HCT116 (cell line): ENCODE measurements around the gene SEMA3G. TPM values are rescaled to one million over a fixed set of nuclear protein-coding genes. Genes with fewer than 3 reads are reported as not detected.

Experiments used
- ATAC-seq: fragments of 200-7000 bp; cut with Tn5 transposase; 2 replicates; pipeline ENCODE4 v1.9.1; 2020; ENCODE audit warnings: mild to moderate bottlenecking, moderate library complexity
- BruUV-seq: library from RNA; stranded (reverse); fragments of 400-500 nt; replicated peaks from 2 replicates; lab custom pipeline; 2021; lab: Mats Ljungman, UMichigan
- CTCF ChIA-PET: fragments of 300-600 bp; sonication (Branson Sonifier 250); formaldehyde crosslinking; loops from one replicate; lab custom pipeline; 2021; ENCODE audit warnings: antibody characterized with exemption; lab: Charles Lee
- POLR2A ChIA-PET: fragments of 300-600, 350-600 bp; sonication (Branson Sonifier 250); formaldehyde crosslinking; loops from one replicate; lab custom pipeline; 2021; ENCODE audit warnings: antibody characterized with exemption; lab: Charles Lee
- RAD21 ChIA-PET, 2 experiments: fragments of 300-600 bp; sonication (Branson Sonifier 250); formaldehyde crosslinking; loops; one replicate each; lab custom pipeline; 2023; ENCODE audit warnings: low total read pairs in 2 of 2; ENCODE audit not compliant: uncharacterized antibody in 2 of 2, unreplicated experiment in 2 of 2, low non-redundant PET in 1 of 2; lab: Charles Lee
- DNase-seq: peaks from one replicate; pipeline ENCODE4 v3.0.0-alpha.2; 2010; ENCODE audit warnings: low read depth, low spot score
- H2AFZ ChIP-seq: fragments of 200-600 bp; shearing (Covaris generic), sonication (generic); 2 replicates; pipeline ENCODE4 v1.6.1; 2017; ENCODE audit warnings: low read depth, mixed run types, mixed read lengths, antibody characterized with exemption, low read length; ENCODE audit not compliant: poor library complexity, severe bottlenecking
- H3K27ac ChIP-seq: 2 replicates; pipeline ENCODE4 v1.5.1; 2012; ENCODE audit warnings: low read depth, low read length
- H3K27me3 ChIP-seq: fragments of 200-600 bp; sonication (generic); 2 replicates; pipeline ENCODE4 v1.6.1; 2016; ENCODE audit warnings: mixed run types, low read length, mixed read lengths; ENCODE audit not compliant: insufficient read depth
- H3K36me3 ChIP-seq, 2 experiments: fragments of 200-500 bp in 1 of 2; fragments of 200-600 bp in 1 of 2; sonication (Bioruptor generic) in 1 of 2; sonication (generic) in 1 of 2; 2 replicates each; pipeline versions ENCODE4 v1.5.1 to v1.6.1; 2014 to 2016; ENCODE audit warnings: low read length in 2 of 2, inconsistent platforms in 1 of 2, mixed read lengths in 1 of 2, mixed run types in 1 of 2; ENCODE audit not compliant: insufficient read depth in 2 of 2, control insufficient read depth in 1 of 2
- H3K4me1 ChIP-seq, 2 experiments: fragments of 200-600 bp in 1 of 2; sonication (generic) in 1 of 2; 2 replicates each; pipeline versions ENCODE4 v1.5.1 to v1.6.1; 2012 to 2017; ENCODE audit warnings: low read length in 2 of 2, inconsistent platforms in 1 of 2, mild to moderate bottlenecking in 1 of 2, mixed read lengths in 1 of 2, mixed run types in 1 of 2, moderate library complexity in 1 of 2; ENCODE audit not compliant: insufficient read depth in 2 of 2, control insufficient read depth in 1 of 2
- H3K4me2 ChIP-seq: fragments of 200-600 bp; sonication (generic); 2 replicates; pipeline ENCODE4 v1.6.1; 2017; ENCODE audit warnings: mixed run types, low read length, mixed read lengths
- H3K4me3 ChIP-seq, 2 experiments: fragments of 200-600 bp in 1 of 2; sonication (generic) in 1 of 2; replicated peaks in 1 of 2; 2 replicates each; pipeline ENCODE4 v1.5.1; 2011 to 2016; ENCODE audit warnings: low read length in 2 of 2, control low read depth in 1 of 2, low read depth in 1 of 2, mild to moderate bottlenecking in 1 of 2, mixed read lengths in 1 of 2, mixed run types in 1 of 2
- H3K79me2 ChIP-seq: fragments of 200-600 bp; sonication (generic); 2 replicates; pipeline ENCODE4 v1.6.1; 2017; ENCODE audit warnings: mild to moderate bottlenecking, mixed run types, low read length, moderate library complexity, mixed read lengths; ENCODE audit not compliant: insufficient read depth
- H3K9ac ChIP-seq: fragments of 200-600 bp; sonication (generic); 2 replicates; pipeline ENCODE4 v1.6.1; 2016; ENCODE audit warnings: low read length, mixed read lengths
- H3K9me2 ChIP-seq: fragments of 200-600 bp; sonication (generic), shearing (Covaris generic); 2 replicates; pipeline ENCODE4 v1.6.1; 2017; ENCODE audit warnings: mixed run types, mild to moderate bottlenecking, moderate library complexity; ENCODE audit not compliant: insufficient read depth
- H3K9me3 ChIP-seq, 2 experiments: fragments of 200-500 bp in 1 of 2; fragments of 200-600 bp in 1 of 2; sonication (Bioruptor generic) in 1 of 2; sonication (generic) in 1 of 2; 2 replicates each; pipeline ENCODE4 v1.6.1; 2014 to 2017; ENCODE audit warnings: low read length in 2 of 2, mixed read lengths in 2 of 2, inconsistent platforms in 1 of 2, low read depth in 1 of 2, mild to moderate bottlenecking in 1 of 2, mixed run types in 1 of 2, moderate library complexity in 1 of 2; ENCODE audit not compliant: control insufficient read depth in 1 of 2, insufficient read depth in 1 of 2
- H4K20me1 ChIP-seq: fragments of 200-600 bp; sonication (generic), shearing (Covaris generic); 2 replicates; pipeline ENCODE4 v1.6.1; 2017; ENCODE audit warnings: mixed run types, mild to moderate bottlenecking, moderate library complexity; ENCODE audit not compliant: insufficient read depth
- CBX3 ChIP-seq: IDR thresholded peaks from 2 replicates; pipeline ENCODE4 v1.6.1; 2012; ENCODE audit warnings: low read depth
- CTCF ChIP-seq, 3 experiments: fragments of 200-600 bp in 1 of 3; sonication (generic) in 1 of 3; IDR thresholded peaks in 2 of 3; conservative IDR thresholded peaks in 1 of 3; 2 replicates each; pipeline ENCODE4 v1.5.1; 2012 to 2017; ENCODE audit warnings: low read depth in 2 of 3, low read length in 2 of 3, antibody characterized with exemption in 1 of 3, borderline replicate concordance in 1 of 3, control low read depth in 1 of 3, mild to moderate bottlenecking in 1 of 3, mixed read lengths in 1 of 3, mixed run types in 1 of 3, moderate library complexity in 1 of 3; ENCODE audit not compliant: insufficient read depth in 1 of 3
- EGR1 ChIP-seq: IDR thresholded peaks from 2 replicates; pipeline ENCODE4 v1.6.1; 2012; ENCODE audit warnings: low read depth
- EZH2 ChIP-seq: fragments of 200-600 bp; sonication (generic); IDR thresholded peaks from 2 replicates; pipeline ENCODE4 v1.6.1; 2017; ENCODE audit warnings: antibody characterized with exemption, mixed run types
- JUND ChIP-seq: IDR thresholded peaks from 2 replicates; pipeline ENCODE4 v1.6.1; 2012
- POLR2A ChIP-seq: IDR thresholded peaks from 2 replicates; pipeline ENCODE4 v1.7.0; 2011; ENCODE audit warnings: borderline replicate concordance; ENCODE audit not compliant: insufficient read depth, insufficient read length; ENCODE audit errors: extremely low read depth
- POLR2AphosphoS5 ChIP-seq: IDR thresholded peaks from 2 replicates; pipeline ENCODE4 v1.6.1; 2011; ENCODE audit warnings: mild to moderate bottlenecking, low read depth, low read length, moderate library complexity
- REST ChIP-seq: IDR thresholded peaks from 2 replicates; pipeline ENCODE4 v1.6.1; 2012; ENCODE audit warnings: low read depth
- SIN3A ChIP-seq: IDR thresholded peaks from 2 replicates; pipeline ENCODE4 v1.6.1; 2012; ENCODE audit warnings: low read depth
- SP1 ChIP-seq: IDR thresholded peaks from 2 replicates; pipeline ENCODE4 v1.6.1; 2012; ENCODE audit warnings: low read depth
- SRF ChIP-seq: IDR thresholded peaks from 2 replicates; pipeline ENCODE4 v1.6.1; 2012; ENCODE audit warnings: low read depth
- TCF7L2 ChIP-seq: IDR thresholded peaks from 2 replicates; pipeline ENCODE4 v1.7.0; 2011; ENCODE audit warnings: borderline replicate concordance, inconsistent platforms; ENCODE audit not compliant: insufficient read depth, insufficient read length; ENCODE audit errors: extremely low read depth
- YY1 ChIP-seq: IDR thresholded peaks from 2 replicates; pipeline ENCODE4 v1.6.1; 2011; ENCODE audit warnings: low read length, low read depth, moderate library complexity, mild to moderate bottlenecking; ENCODE audit not compliant: insufficient replicate concordance; ENCODE audit errors: extremely low read depth
- ZNF274 ChIP-seq: fragments of 200-500 bp; sonication (Bioruptor generic); IDR thresholded peaks from 2 replicates; pipeline ENCODE4 v1.6.1; 2014; ENCODE audit warnings: mild to moderate bottlenecking, low read depth, low read length, inconsistent platforms
- intact Hi-C: fragments of 100-400 bp; cut with micrococcal nuclease; formaldehyde crosslinking; loops from 2 replicates; pipeline ENCODE4 v1.10.0; 2022
- total RNA-seq: library from RNA; stranded (reverse); gene quantifications from one replicate; pipeline ENCODE4 v1.2.1, GENCODE V29; 2021; ENCODE audit not compliant: unreplicated experiment
- TF ChIP-seq, protein P1 (sequence below): IDR thresholded peaks from 2 replicates; pipeline ENCODE4 v1.6.1; 2012
- TF ChIP-seq, protein P2 (sequence below): IDR thresholded peaks from 2 replicates; pipeline ENCODE4 v1.6.1; 2012

The SEMA3G gene
- total RNA-seq, 1 experiment from 2014 or later = 4.2 TPM

DNA sequence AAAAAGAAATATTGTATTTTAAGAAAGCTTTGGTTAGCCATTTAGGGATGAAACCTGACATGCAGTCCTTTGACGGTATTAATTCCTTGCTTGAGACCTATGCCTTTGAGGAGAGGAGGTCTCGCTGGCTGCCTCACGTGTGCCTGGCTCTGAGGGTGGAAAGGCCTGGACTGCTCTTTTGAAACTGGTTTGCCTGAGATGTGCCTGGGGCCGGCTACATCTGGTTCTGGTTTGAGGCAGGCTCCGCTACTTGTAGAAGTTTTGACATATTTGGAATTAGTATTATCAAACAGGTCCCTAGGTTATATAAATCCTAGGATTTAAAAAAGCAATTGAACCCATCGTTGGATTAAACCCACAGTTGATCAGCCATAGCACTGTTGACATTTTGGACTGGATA, 17.0 kb upstream of the SEMA3G start:
- Histone ChIP-seq H3K79me2 (peaks cover 62% of the 10 kb centered on the region), H3K27me3 (no peaks in the 10 kb centered on the region), H3K27ac (no peak overlapping the region), H2AFZ (no peak overlapping the region), H3K4me3 (no peak overlapping the region), H3K9me2 (no peaks in the 10 kb centered on the region), H3K36me3 (peaks cover 29 to 48% of the 10 kb centered on the region in 2 experiments), H3K4me2 (no peak overlapping the region), H3K9me3 (no peaks in the 10 kb centered on the region), H4K20me1 (no peaks in the 10 kb centered on the region), H3K4me1 (peaks cover 0 to 7% of the 10 kb centered on the region in 2 experiments; a peak in 3 of 4 replicates), H3K9ac (no peak overlapping the region)
- RAD21 ChIA-PET = no interaction called here
- DNase-seq (no peak), ATAC-seq (no peak)
- CTCF ChIA-PET = no interaction called here
- BruUV-seq = no TSS peak
- TF ChIP-seq, protein P1, sequence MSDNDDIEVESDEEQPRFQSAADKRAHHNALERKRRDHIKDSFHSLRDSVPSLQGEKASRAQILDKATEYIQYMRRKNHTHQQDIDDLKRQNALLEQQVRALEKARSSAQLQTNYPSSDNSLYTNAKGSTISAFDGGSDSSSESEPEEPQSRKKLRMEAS = no peak
- TF ChIP-seq CBX3 (no peak), POLR2A (no peak), SIN3A (no peak), CTCF (IDR thresholded peaks at IDR 0.05 in 2 of 3, conservative IDR thresholded peaks at IDR 0.05 in 1 of 3; ENCODE audit: borderline replicate concordance in 1 of 3, insufficient read depth in 1 of 3, low read depth in 2 of 3, low read length in 2 of 3) (no peak), TCF7L2 (no peak), EGR1 (no peak), JUND (no peak), SP1 (no peak), POLR2AphosphoS5 (no peak), ZNF274 (no peak), EZH2 (no peak), YY1 (no peak), REST (no peak), SRF (no peak)
- TF ChIP-seq, protein P2, sequence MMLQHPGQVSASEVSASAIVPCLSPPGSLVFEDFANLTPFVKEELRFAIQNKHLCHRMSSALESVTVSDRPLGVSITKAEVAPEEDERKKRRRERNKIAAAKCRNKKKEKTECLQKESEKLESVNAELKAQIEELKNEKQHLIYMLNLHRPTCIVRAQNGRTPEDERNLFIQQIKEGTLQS = no peak
- POLR2A ChIA-PET = no interaction called here
- intact Hi-C loops = no loop called here
